ENCODE results near the gene CCNE1.

CCNE1 gene

DNA sequence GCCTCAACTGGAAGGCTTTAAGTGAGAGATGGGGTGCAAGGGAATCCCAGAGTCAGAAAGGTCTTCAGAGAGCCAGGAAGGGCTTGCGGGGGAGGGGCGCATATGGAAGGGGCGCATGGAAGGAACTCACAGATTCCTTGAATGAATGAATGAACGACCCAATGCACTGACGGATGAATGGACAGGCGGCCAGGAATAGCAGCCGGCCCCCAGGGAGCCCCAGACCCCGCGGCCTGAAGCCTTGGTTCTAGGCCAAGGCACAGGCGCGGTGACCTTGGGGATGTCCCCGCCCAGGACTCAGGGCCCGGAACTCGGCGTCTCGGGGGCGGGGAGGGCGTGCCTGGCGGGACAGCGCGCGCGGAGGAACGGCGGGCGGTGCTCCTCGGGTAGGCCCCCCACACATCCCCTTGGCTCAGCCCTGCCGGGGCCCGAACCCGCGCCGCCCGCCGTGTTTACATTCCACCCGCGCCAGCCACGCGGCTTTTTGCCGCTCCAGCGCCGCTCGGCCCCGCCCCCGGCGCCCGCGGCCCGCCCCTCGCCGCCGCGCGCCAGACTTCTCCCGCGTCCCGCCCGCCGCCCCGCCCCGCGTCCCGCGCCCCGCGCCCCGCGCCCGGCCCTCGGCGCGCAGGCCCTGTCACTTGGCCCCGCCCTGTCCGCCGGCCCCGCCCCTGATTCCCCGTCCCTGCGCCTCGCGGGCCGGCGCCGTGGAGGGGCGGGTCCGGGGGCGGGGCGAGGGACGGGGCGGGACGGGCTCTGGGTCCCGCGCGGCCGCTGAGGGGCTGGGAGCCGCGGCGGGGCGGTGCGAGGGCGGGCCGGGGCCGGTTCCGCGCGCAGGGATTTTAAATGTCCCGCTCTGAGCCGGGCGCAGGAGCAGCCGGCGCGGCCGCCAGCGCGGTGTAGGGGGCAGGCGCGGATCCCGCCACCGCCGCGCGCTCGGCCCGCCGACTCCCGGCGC is at the start of gene CCNE1 (continued):
- TF ChIP-seq, protein P1, sequence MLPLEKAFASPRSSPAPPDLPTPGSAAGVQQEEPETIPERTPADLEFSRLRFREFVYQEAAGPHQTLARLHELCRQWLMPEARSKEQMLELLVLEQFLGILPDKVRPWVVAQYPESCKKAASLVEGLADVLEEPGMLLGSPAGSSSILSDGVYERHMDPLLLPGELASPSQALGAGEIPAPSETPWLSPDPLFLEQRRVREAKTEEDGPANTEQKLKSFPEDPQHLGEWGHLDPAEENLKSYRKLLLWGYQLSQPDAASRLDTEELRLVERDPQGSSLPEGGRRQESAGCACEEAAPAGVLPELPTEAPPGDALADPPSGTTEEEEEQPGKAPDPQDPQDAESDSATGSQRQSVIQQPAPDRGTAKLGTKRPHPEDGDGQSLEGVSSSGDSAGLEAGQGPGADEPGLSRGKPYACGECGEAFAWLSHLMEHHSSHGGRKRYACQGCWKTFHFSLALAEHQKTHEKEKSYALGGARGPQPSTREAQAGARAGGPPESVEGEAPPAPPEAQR (tag by site-specific recombination; IDR thresholded peaks at IDR 0.05) = 0 out of 2 replicates have a peak, but pooled peaks have one; percentile 35
- TF ChIP-seq ZNF521 (tag by site-specific recombination; IDR thresholded peaks at IDR 0.05) = no peak
- no peak for TF ChIP-seq ZNF560 (tag by site-specific recombination; IDR thresholded peaks at IDR 0.05; ENCODE audit: borderline replicate concordance)
- TF ChIP-seq ZBTB7A (tag by site-specific recombination; IDR thresholded peaks at IDR 0.05; ENCODE audit: low read depth) = peak; percentile 71; the same call in 1 of the 2 replicates
- no peak for TF ChIP-seq ZNF791 (tag by site-specific recombination; IDR thresholded peaks at IDR 0.05)
- TF ChIP-seq ZSCAN16 (tag by site-specific recombination; IDR thresholded peaks at IDR 0.05) = 0 out of 2 replicates have a peak, but pooled peaks have one; percentile 24
- peak; percentile 91 for TF ChIP-seq SP7 (tag by site-specific recombination; IDR thresholded peaks at IDR 0.05)
- TF ChIP-seq, protein P2, sequence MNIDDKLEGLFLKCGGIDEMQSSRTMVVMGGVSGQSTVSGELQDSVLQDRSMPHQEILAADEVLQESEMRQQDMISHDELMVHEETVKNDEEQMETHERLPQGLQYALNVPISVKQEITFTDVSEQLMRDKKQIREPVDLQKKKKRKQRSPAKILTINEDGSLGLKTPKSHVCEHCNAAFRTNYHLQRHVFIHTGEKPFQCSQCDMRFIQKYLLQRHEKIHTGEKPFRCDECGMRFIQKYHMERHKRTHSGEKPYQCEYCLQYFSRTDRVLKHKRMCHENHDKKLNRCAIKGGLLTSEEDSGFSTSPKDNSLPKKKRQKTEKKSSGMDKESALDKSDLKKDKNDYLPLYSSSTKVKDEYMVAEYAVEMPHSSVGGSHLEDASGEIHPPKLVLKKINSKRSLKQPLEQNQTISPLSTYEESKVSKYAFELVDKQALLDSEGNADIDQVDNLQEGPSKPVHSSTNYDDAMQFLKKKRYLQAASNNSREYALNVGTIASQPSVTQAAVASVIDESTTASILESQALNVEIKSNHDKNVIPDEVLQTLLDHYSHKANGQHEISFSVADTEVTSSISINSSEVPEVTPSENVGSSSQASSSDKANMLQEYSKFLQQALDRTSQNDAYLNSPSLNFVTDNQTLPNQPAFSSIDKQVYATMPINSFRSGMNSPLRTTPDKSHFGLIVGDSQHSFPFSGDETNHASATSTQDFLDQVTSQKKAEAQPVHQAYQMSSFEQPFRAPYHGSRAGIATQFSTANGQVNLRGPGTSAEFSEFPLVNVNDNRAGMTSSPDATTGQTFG (tag by site-specific recombination; IDR thresholded peaks at IDR 0.05; ENCODE audit: borderline replicate concordance) = no peak
- no peak for TF ChIP-seq ZNF530 (tag by site-specific recombination; IDR thresholded peaks at IDR 0.05; ENCODE audit: low read depth)
- TF ChIP-seq, protein P3, sequence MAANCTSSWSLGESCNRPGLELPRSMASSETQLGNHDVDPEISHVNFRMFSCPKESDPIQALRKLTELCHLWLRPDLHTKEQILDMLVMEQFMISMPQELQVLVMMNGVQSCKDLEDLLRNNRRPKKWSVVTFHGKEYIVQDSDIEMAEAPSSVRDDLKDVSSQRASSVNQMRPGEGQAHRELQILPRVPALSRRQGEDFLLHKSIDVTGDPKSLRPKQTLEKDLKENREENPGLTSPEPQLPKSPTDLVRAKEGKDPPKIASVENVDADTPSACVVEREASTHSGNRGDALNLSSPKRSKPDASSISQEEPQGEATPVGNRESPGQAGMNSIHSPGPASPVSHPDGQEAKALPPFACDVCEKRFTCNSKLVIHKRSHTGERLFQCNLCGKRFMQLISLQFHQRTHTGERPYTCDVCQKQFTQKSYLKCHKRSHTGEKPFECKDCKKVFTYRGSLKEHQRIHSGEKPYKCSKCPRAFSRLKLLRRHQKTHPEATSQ (tag by site-specific recombination; IDR thresholded peaks at IDR 0.05) = peak; percentile 90; the same call in 1 of the 2 replicates
- peak; percentile 80 for TF ChIP-seq ZIC2 (tag by site-specific recombination; IDR thresholded peaks at IDR 0.05)
- TF ChIP-seq ZNF701 (tag by site-specific recombination; IDR thresholded peaks at IDR 0.05) = no peak
- 0 out of 2 replicates have a peak, but pooled peaks have one; percentile 66 for TF ChIP-seq ZNF354C (tag by site-specific recombination; IDR thresholded peaks at IDR 0.05; ENCODE audit: borderline replicate concordance, low read depth)
- peak; percentile 96 for TF ChIP-seq KLF8 (tag by site-specific recombination; IDR thresholded peaks at IDR 0.05)
- TF ChIP-seq, protein P4, sequence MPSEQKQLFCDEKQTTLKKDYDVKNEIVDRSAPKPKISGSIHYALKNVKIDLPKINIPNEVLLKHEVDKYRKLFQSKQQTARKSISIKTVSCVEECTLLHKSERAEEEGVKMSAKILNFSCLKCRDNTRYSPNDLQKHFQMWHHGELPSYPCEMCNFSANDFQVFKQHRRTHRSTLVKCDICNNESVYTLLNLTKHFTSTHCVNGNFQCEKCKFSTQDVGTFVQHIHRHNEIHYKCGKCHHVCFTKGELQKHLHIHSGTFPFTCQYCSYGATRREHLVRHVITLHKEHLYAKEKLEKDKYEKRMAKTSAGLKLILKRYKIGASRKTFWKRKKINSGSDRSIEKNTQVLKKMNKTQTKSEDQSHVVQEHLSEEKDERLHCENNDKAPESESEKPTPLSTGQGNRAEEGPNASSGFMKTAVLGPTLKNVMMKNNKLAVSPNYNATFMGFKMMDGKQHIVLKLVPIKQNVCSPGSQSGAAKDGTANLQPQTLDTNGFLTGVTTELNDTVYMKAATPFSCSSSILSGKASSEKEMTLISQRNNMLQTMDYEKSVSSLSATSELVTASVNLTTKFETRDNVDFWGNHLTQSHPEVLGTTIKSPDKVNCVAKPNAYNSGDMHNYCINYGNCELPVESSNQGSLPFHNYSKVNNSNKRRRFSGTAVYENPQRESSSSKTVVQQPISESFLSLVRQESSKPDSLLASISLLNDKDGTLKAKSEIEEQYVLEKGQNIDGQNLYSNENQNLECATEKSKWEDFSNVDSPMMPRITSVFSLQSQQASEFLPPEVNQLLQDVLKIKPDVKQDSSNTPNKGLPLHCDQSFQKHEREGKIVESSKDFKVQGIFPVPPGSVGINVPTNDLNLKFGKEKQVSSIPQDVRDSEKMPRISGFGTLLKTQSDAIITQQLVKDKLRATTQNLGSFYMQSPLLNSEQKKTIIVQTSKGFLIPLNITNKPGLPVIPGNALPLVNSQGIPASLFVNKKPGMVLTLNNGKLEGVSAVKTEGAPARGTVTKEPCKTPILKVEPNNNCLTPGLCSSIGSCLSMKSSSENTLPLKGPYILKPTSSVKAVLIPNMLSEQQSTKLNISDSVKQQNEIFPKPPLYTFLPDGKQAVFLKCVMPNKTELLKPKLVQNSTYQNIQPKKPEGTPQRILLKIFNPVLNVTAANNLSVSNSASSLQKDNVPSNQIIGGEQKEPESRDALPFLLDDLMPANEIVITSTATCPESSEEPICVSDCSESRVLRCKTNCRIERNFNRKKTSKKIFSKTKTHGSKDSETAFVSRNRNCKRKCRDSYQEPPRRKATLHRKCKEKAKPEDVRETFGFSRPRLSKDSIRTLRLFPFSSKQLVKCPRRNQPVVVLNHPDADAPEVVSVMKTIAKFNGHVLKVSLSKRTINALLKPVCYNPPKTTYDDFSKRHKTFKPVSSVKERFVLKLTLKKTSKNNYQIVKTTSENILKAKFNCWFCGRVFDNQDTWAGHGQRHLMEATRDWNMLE (tag by site-specific recombination; conservative IDR thresholded peaks at IDR 0.05; ENCODE audit: low read depth) = no peak
- TF ChIP-seq ZNF677 (tag by site-specific recombination; IDR thresholded peaks at IDR 0.05) = peak; percentile 66; the same call in 1 of the 2 replicates
- peak; percentile 55 for TF ChIP-seq ZNF600 (tag by site-specific recombination; IDR thresholded peaks at IDR 0.05)
- no peak for TF ChIP-seq ZNF16 (tag by site-specific recombination; IDR thresholded peaks at IDR 0.05; ENCODE audit: low read depth)
- peak; percentile 40; the same call in 1 of the 2 replicates for TF ChIP-seq ZNF394 (tag by site-specific recombination; IDR thresholded peaks at IDR 0.05; ENCODE audit: borderline replicate concordance)
- TF ChIP-seq GFI1B (tag by site-specific recombination; IDR thresholded peaks at IDR 0.05) = no peak
- TF ChIP-seq EGR2 (tag by site-specific recombination; IDR thresholded peaks at IDR 0.05; ENCODE audit: low read depth) = peak; percentile 91
- TF ChIP-seq ZNF596 (tag by site-specific recombination; IDR thresholded peaks at IDR 0.05) = 0 out of 2 replicates have a peak, but pooled peaks have one; percentile 36
- no peak for TF ChIP-seq OVOL3 (tag by site-specific recombination; IDR thresholded peaks at IDR 0.05)
- no peak for TF ChIP-seq SETDB1 (IDR thresholded peaks at IDR 0.05; ENCODE audit: insufficient read length, low read length)
- TF ChIP-seq, protein P5, sequence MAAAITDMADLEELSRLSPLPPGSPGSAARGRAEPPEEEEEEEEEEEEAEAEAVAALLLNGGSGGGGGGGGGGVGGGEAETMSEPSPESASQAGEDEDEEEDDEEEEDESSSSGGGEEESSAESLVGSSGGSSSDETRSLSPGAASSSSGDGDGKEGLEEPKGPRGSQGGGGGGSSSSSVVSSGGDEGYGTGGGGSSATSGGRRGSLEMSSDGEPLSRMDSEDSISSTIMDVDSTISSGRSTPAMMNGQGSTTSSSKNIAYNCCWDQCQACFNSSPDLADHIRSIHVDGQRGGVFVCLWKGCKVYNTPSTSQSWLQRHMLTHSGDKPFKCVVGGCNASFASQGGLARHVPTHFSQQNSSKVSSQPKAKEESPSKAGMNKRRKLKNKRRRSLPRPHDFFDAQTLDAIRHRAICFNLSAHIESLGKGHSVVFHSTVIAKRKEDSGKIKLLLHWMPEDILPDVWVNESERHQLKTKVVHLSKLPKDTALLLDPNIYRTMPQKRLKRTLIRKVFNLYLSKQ (tag by site-specific recombination; IDR thresholded peaks at IDR 0.05; ENCODE audit: borderline replicate concordance) = no peak
- peak; percentile 65 for TF ChIP-seq ZBTB21 (tag by site-specific recombination; IDR thresholded peaks at IDR 0.05)
- TF ChIP-seq ZBTB8A (tag by site-specific recombination; IDR thresholded peaks at IDR 0.05) = peak; percentile 96

Measured in HEK293 (cell line).